HG03460 (cell line): Measurements from ENCODE around the gene USP37.

Source experiments
- ATAC-seq: cut with Tn5 transposase; IDR thresholded peaks from one replicate; pipeline ENCODE4 v1.9.1; 2021; ENCODE audit not compliant: unreplicated experiment

USP37 gene

DNA sequence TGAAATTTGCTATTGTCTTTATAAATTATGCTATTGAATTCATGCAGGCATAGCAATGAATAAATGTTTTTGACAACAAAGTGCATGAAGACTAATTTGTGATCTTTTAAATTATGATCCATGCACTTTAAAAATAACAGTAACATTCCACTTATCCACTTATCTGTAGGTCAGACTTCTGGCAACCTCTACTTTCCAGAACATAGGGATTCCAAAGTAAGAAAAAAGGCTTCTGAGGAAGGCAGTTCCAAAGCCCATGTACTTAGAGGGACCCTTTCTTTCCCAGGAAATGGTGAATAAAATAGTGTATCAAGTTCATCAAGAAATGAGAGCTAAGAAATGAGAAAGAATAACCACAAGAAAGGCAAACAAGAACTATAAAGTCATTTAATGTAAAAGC lies 90.9 kb downstream of the USP37 start:
- no peak for ATAC-seq

DNA sequence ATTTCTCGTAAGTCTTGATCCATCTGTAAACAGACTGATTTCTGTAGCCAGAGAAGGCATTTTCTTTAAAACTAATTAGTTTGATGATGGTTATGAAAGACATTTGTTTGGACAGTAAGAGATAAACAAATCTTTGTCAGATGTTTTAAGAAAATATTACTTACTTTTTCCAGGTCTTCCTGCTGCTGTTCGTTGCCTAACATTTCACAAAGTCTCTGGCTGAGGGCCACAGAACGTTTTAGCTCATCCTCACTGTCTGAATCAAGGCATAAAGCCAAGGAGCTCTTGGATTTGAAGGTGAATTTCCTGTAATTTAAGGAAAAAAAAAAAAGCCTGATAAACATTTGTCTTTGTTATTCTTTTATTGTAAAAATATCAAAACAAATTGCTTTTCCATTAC lies 91.5 kb downstream of the USP37 start:
- ATAC-seq, result no peak

DNA sequence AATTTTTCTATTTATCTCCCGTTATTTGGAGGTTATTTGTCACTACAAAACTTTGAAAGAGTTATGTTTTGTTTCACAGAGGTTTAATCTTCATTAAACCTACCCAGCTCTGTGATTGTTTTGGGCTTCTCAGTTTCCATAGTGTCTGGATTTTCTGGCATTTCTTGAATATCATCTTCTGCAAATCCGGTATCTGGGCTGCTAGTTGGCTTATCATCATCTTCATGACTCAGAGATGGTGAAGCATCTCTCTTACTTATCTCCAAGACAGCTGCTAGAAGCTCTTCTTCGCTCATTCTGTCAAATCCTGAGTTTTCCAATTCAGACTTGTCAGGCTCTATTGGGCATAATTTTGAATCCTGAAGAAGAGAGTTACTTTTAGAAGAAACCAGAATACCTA lies 93.6 kb downstream of the USP37 start:
- ATAC-seq, result no peak

DNA sequence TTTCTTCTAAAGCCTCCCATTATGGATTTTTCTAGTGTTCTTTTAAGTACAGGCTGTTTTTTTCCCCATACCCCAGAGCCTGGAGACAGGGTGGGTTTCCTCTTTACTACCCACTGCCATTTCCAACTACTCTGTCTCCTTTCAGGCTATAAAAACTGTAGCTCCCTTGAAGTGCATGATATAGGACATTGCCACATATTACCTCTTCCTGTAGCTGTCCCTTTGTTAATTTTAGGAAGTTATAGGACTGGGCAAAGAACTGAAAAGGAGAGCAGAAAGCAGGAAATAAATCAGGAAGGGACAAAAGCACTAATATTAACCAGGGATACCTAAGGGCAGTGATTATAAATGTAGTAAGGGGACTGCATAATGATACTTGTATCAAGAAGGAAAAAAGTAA lies 95.2 kb downstream of the USP37 start:
- no peak for ATAC-seq

DNA sequence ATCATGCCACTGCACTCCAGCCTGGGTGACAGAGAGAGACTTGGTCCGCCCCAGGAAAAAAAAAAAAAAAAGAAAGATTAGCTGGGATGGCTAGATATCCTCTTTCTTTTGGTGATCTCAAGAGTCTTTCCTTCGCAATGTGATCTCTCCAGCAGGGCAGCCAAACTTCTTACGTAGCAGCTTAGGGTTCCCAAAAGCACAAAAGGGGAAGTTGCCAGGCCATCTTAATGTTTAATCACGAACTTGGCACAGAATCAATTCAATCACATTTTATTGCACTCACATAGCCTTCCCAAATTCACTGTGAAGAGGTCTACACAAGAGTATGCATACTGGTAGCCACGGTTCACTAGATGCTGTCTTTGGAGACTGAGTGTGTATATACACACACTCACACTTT lies 96.2 kb downstream of the USP37 start:
- ATAC-seq, result no peak

DNA sequence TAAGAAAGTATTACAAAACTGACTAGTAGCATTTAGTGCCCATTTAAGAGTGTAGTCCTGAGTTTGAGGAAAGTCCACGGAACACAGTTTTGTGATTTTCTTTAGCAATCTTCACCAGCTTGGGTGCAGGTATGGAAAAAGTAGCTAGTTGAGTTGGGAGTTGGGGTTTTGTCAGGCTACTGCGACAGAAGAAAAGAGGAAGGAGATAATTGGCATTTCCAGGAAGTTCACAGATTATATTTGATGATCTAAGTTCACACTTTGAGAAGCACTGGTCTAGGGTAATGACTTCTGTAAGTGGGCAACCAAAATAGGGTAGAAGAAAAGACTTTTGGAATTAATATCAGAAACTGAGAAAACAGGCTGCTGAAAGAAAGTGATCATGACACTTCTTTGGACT lies 97.1 kb downstream of the USP37 start:
- no peak for ATAC-seq

DNA sequence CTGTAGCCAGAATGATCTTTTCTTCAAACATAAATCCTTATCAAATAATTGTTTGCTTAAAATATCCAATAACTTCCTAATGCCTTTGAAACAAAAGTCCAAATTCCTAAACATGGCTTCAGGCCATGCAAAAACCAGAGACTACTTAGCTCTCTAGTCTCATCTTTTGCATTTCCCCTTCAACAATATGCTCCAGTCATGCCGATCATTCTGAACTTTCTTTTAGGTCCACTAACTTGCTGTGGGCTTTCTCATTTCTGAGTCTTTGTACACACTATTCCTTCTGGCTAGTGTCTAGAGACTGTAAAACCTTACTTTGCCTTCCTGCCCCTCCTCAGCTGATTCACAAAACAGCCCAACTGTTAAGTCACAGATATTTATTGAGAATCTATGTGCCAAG lies 97.7 kb downstream of the USP37 start:
- no peak for ATAC-seq

DNA sequence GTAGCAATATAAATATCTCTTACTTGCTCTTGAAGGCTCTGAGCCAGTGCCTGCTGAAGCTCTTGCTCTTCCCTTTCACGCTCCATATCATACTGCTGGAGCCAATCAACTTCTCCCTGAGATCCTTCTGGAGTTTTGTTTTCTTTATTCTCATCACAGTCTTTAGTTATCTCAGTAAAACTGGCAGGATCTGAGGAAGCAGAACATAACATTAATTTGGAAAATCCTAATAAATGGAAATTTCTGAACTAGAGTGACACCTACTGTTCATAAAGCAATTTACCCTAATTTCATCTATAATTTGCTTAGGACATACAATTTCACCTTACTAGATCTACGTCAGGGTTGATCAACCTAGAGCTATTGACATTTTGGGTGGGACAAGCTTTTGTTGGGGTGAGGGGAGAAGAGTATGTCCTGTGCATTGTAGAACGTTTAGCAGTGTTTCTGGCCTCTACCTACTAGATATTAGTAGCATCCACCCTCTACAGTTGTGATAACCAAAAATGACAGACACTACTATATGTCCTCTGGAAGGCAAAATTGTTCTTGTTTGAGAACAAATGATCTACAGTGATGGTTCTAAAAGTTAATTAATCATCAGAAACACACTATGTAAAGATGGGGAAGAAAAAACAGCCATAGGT lies 102.0 kb downstream of the USP37 start:
- ATAC-seq, result no peak

DNA sequence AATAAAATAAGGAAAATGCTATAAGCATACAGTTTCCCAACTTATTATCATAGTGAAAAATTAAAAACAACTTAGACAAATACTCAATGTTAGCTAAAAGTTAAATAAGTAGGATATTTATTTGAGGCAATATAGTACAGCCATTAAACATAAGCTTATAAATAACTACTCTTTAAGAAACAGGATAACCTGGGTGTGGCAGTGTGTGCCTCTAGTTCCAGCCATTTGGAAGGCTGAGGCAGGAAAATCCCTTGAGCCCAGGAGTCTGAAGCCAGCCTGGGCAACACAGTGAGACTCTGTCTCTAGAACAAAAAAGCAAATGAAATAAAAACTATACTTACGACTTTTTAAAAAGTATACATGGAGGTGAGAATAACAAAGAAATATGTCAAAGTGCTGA lies 109.6 kb downstream of the USP37 start:
- ATAC-seq, result no peak

DNA sequence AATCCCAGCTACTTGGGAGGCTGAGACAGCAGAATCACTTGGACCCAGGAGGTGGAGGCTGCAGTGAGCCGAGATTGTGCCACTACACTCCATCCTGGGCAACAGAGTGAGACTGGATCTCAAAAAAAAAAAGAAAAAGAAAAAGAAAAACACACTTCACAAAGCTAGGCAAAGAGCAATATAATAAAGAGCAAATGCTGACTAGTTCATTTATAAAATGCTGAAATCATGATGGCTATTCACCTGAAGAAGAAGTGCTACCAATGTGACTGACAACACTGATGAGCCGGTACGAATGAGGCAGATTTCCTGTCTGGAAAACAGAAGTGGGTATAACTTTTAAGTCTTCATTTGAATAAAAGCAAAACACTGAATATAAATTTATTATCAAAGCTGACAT lies 111.3 kb downstream of the USP37 start:
- no peak for ATAC-seq

DNA sequence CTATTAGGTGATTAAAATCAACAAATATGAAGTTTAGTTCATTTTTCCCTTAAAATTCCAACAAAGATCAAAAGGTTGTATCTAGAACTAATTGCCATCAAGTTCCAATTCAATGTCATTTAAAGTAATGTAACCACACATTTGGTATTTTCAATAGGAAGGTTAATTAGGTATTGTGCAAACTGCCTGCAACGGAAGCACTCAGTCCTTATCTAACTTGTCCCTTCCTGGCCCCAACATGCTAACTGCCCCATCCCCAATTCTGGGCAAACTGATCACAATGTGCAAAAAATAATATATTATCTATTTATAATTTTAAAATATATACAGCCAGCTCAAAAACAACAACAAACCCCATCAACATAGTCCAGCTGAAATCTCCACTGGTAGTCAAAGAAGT lies 116.1 kb downstream of the USP37 start:
- no peak for ATAC-seq

DNA sequence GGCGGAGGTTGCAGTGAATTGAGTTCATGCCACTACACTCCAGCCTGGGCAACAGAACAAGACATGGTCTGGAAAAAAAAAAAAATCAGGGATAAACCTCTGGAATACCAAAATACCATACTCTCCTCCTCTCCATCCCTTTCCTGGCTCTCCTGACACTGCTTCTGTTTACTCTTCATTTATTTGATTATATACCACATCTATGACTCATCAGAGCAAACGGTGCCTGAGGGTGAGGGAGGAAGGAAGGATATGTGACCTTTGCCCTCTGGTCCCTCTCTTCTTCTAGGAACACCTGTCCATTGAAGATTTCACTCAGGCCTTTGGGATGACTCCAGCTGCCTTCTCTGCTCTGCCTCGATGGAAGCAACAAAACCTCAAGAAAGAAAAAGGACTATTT lies 119.2 kb downstream of the USP37 start:
- no peak for ATAC-seq

DNA sequence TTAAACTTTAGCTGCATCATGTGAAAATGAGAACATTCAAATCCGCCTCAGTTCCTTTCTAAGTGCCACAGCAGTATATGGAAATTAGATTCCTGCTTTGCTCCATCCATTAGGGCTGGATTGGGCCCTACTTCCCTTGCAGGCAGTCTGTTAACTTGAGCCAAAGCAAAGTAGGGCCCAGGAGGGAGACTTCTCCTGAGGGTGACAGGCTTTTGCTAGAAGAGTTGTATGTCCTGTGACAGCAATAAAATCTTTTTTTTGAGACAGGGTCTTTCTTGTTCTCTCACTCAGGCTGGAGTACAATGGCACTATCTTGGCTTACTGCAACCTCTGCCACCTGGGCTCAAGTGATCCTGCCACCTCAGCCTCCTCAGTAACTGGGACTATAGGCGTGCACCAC lies 121.1 kb downstream of the USP37 start:
- ATAC-seq, result no peak

DNA sequence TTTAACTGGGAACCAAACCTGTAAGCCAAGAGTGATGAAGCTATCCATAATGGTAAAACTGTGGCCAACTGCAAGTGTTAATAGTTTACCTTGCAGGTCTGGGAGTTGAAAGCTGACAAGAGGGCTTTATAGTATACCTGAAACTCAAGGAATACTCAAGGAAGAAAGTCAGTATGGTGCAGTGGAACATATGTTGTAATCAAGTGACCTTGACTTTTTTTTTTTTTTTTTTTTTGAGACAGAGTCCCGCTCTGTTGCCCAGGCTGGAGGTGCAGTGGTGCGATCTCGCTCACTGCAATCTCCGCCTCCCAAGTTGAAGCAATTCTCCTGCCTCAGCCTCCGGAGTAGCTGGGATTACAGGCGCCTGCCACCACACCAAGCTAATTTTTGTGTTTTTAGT lies 121.6 kb downstream of the USP37 start:
- no peak for ATAC-seq

DNA sequence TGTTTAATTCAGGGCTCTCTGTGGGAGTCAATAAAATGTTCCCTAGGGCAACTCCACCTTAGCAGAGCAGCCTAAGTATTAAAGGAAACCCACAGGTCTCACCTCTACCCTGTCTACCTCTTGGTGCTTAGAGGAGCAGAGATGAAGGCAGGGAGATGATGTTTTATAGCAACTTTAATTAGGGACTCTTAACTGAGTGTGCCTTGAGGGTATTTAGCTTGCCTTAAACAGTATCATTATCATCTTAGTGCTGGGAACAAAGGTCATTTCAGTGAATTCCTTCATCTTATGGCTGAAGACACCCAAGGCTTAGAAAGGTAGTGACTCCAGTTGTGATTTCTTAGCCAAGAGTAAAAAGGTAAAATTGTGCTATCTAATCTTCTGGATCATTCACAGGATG lies 122.5 kb downstream of the USP37 start:
- no peak for ATAC-seq

DNA sequence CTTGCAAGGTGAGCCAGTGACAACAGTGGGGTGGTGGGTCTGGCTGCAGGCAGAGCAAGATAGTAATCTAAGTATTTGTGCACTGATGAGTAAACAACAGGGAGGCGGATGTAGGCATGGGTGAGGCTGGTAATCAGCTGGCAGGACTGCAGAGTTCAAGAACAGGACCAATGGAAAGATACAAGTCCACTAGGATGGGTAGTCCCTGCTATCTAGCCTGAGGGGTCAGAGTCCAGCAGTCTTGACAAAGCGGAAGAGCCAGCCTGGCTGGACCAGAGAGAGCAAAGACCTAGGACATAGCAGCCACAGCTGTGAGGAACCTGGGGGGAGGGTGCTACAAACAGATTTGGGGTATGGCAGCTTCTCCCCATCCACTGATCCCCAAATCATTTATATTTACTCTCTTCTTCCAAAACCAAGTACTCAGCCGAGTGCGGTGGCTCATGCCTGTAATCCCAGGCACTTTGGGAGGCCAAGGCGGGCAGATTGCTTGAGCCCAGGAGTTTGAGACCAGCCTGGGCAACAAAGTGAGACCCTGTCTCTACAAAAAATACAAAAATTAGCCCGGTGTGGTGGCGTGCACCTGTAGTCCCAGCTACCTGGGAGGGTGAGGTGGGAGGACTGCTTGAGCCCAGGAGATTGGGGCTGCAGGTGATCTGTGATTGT lies 123.3 kb downstream of the USP37 start:
- no peak for ATAC-seq

DNA sequence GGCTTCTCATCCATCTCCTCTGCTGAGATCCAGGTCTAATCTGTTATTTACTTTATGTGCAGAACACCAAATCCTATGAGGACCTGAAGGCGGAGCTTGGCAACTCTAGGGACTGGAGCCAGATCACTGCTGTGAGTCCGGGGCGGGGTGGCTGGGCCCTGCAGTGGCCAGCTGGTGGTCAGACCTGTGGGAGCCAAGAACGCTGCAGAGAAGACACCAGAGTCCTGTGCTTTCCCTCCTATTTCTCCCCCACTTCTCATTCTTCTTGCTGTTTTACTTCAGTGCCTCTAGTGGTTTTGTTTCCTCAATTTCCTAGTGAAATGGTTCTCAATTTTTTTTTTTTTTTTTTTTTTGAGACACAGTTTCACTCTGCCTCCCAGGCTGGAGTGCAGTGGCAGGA lies 129.6 kb downstream of the USP37 start:
- ATAC-seq, result no peak

DNA sequence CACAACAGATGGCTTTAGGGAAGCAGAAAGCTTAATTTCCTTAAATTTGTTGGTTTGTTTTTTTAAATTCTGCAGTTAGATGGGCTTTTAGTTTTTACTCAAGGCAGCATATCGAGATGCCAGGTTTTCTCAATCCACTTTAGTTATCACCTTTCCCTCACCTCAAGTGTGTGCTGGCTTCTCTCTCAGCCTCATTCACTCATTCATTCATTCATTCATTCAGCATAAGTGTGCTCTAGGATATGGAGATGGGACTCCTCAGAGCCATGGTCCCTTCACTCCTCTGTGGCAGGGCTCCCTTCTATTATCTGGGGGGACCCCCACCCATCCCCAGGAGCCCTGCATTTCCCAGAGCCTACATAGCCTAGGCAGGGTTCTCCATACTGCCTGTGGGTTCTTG lies 130.2 kb downstream of the USP37 start:
- no peak for ATAC-seq

DNA sequence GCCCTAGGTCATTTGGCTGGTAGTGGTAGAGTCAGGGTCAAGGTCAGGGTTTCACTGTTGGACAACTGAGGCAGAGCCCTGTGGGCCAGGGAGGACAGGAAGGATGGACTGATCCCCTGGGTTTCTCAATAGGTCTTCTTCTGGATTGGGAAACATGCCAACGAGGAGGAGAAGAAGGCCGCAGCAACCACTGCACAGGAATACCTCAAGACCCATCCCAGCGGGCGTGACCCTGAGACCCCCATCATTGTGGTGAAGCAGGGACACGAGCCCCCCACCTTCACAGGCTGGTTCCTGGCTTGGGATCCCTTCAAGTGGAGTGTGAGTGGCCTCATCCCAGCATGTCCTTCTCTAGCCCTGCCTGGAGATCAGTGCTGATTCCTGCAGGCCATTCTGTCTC lies 131.2 kb downstream of the USP37 start:
- no peak for ATAC-seq

DNA sequence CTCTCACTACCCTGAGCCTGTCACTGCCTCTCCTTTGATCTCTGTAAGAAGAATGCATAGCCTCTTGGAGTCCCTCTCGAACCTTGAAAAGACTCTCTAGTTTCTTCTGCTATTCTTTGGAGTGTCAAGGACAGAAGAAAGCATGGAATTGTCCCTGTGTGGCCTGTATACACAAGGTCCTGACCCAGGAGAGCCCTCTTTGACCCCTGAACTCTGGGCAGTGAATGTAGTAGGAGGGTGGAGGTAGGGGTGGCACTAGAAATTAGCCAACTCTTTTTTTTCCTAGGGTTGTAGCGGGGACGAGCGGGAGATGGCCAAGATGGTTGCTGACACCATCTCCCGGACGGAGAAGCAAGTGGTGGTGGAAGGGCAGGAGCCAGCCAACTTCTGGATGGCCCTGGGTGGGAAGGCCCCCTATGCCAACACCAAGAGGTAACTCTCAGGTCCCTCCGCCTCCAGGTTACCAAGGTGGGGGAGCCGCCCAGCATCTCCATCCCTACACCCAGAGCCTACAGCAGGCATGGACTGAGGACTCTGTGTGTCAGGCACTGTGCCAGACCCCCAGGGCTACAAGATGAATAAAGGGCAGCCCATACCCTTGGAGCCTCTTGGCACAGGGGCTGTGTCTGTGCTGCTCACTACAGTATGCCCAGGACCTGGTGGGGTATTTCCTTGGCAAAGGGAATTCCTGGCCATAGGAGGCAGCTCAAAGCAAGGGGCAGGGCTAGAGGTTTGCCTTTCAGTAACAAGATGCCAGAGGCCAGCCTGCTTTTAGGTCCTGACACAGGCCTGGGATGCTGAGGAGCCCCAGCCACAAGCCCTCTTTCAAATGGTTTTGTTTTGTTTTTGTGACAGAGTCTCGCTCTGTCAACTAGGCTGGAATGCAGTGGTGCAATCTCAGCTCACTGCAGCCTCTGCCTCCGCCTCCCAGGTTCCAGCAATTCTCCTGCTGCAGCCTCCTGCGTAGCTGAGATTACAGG lies 132.9 kb downstream of the USP37 start:
- ATAC-seq, result no peak

DNA sequence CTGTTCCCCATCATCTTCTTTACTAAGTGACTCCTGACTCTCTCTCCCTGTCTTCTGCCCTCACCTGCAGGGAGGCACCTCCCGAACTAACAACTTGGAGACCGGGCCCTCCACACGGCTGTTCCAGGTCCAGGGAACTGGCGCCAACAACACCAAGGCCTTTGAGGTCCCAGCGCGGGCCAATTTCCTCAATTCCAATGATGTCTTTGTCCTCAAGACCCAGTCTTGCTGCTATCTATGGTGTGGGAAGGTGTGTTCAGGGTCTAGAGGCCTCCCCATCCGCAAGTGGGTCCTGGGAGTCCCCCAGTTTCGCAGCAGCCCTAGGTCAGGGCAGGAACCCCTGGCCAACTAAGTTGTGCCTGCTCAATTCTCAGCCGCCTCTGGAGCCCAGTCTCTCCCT lies 133.7 kb downstream of the USP37 start:
- ATAC-seq, result no peak
